Forelimb muscle (tissue), 1 donor: ENCODE data around the gene SCN5A. TPM values are rescaled to one million over a fixed set of nuclear protein-coding genes. Genes with fewer than 3 reads are reported as not detected.

Experiments
- DNase-seq: peaks from one replicate; pipeline ENCODE4 v3.0.0-alpha.2; 2013; ENCODE audit warnings: low read depth
- polyA plus RNA-seq: library from polyadenylated mRNA; unstranded; fragments of 120-200 nt; gene quantifications from one replicate; pipeline ENCODE4 v1.2.1, GENCODE V29; 2013; ENCODE audit not compliant: insufficient read length

SCN5A gene
- polyA plus RNA-seq = 5.9 TPM

DNA sequence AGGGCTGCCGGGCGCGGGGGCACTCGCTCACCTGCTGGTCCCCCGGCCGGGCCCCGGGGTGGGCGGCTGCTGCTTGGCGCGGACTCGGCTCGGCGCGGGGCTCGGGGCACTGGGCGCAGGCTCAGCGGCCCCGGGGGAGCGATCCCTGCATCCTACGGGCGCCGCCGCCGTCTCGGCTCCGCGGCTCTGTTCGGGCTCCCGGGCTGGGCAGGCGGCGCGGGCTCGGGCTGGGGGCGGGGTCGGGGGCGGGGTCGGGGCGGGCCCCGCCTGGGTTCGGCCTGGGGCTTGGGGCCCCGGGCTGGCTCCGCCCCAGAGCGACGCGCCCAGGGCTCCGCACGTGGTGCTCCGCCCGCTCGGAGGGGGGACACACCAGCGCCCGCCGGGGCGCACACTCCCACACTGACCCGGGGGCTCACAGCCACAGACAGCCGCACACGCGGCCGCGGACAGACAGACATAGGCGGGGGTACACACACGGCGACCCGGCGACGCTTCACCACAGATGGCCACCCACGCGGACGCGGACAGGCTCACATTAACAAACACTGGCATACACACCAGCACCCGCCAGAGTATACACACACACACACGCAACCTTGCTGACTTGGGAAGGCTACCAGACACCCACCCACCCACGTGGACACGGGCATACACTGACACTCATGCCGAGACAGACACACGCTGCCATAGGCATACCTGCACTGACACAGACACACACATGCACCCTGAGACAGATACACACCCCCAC, at the start of gene SCN5A:
SCN5A (minus strand) TSS at position 188 of the 748 bp plus-strand sequence. CDS start 16,380 bp downstream, outside the sequence.
- peak; percentile 13 for DNase-seq

- DNase-seq = no peak
These were observed 49.3 kb upstream of the SCN5A start for GRCh38 chr3:38698760-38699159.

DNA sequence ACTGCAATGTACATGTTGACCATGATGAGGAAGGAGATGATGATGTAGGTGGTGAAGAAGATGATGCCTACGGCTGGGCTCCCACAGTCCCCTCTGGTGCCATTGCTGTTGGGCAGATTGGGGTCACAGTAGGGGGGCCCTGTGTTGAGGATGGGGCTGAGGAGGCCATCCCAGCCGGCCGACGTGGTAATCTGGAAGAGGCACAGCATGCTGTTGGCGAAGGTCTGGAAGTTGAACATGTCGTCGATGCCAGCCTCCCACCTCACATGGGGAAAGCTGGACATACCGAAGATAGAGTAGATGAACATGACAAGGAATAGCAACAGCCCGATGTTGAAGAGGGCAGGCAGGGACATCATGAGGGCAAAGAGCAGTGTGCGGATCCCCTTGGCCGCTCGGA, 48.6 kb upstream of the SCN5A start:
- DNase-seq = no peak

GRCh38 chr3:38696034-38696433, 46.5 kb upstream of the SCN5A start:
- no peak for DNase-seq

DNA sequence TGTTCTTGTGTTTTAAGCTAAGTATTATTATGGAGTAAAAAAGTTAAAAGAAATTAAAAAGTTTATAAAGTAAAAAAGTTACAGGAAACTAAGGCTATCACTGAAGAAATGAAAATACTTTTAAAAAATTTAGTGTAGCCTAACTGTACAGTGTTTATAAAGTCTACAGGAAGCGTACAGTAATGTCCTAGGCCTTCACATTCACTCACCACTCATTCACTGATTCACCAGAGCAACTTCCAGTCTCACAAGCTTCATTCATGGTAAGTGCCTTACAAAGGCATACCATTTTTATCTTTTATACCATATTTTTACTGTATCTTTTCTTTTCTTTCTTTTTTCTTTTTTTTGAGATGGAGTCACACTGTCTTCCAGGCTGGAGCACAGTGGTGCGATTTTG, 40.7 kb upstream of the SCN5A start:
- no peak for DNase-seq

DNA sequence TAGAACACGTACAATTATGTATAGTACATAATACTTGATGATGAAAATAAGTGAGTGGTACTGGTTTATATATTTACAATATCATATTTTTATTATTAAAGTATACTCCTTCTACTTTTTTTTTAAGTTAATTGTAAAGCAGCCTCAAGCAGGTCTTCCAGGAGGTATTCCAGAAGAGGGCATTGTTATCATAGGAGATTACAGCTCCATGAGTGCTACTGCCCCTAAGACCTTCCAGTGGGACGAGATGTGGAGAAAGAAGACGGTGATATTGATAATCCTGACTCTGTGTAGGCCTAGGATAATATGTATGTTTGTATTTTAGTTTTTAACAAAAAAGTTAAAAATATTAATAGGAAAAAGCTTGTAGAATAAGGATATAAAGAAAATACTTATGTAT, 40.3 kb upstream of the SCN5A start:
- no peak for DNase-seq

- DNase-seq = no peak
These were observed 39.9 kb upstream of the SCN5A start for GRCh38 chr3:38689346-38689745.

DNA sequence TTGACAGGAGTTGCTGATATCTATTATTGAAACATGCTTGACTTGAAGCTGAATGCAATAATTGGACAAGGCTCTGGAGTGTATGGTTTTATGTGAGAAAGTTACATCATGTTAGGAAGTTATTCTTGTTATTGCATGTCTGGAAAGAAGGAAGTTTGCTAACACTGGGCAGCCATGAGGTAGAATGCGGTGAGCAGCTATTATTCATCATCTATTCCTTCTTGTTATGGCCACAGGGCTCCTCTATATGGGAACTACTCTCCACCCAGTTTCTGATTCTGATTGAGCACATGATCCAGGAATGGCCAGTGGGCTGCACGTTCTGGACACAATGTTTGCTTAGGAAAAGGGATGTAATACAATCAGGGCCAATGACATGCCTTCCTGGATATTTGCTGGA, 37.8 kb upstream of the SCN5A start:
- no peak for DNase-seq

DNA sequence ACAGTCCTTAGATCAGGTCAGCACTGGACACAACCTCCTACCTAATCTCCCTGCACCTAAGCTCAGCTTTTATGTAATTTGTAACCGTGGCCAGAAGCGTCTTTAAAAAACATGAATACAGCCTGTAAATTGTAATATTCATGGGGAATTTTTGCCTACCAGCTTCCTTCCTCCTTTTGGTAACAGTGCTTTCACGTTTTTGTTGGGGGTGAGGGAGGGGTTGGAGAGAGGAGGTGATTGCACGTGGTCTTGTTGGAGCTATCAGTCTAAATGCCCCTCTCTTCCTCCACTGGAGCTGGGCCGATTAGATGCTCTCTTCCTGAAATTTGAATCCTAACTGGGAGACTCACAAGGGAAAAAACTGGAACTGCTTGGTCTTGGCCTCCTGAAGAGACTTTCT, 35.1 kb upstream of the SCN5A start:
- no peak for DNase-seq

DNA sequence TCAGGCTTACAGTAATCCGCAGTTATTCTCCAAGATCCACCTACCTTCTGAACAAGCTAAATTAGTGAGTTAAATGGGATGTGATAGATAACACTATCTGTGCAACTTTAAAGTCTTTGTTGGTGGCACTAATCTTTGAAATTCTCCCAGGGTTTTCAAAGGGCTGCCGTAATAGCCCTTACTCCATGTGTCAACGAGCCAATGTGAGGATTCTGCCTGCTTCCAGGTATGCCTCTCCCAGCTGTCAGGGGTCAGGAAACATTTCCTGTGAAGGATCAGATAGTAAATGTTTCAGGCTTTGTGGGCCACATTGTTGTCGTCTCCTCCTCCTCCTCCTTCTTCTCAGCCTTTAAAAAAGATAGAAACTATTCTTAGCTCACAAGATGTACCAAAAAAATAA, 20.2 kb upstream of the SCN5A start:
- no peak for DNase-seq

GRCh38 chr3:38662544-38662943, 13.1 kb upstream of the SCN5A start:
- DNase-seq = no peak

- DNase-seq = no peak
These were observed 9.4 kb upstream of the SCN5A start for GRCh38 chr3:38658841-38659240.

DNA sequence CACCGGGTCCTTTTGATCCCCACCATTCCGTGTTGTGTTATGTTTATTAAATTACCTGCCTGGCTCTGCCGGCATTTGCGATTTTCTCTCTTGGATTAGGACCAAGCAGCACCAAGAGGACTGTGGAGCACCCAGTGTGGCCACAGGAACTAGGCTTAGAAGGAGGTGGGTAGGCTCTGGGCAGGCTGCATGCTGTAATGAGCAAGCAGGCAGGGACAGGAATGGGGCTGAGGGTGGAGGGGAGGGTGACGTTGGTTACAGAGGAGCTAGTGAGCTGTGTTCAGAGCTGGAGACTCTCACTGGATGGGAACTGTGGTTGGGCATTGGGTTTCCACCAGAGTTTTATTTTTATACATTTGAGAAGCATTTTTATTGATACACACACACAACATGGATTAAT, 7.9 kb upstream of the SCN5A start:
- no peak for DNase-seq

DNA sequence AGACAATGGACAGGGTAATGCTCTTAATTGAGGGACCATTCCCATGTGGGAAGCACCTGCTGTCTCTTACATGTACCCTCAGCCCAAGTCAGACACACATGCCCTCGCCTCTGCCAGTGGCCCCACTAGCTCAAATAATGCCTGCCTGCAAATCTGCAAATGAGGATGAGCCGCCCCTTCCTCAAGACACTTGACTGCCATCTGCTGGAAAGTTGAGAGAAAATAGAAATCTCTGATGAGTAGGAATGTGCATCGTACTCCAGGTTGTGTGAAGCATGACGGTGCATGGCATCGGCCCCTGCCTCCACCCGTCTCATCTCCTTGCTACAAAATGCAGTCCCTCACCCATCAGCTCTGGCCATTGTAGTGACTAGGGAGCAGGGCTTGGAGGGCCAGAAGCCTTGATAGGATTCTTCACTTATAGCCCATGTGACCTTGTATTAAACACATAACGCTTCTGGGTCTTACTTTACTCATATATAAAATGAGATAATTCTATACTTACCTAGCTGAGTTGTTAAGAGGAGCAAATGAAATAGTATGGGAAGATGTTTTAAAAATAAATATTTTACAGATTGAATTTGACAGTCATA, 6.3 kb upstream of the SCN5A start:
- peak; percentile 14 for DNase-seq

DNA sequence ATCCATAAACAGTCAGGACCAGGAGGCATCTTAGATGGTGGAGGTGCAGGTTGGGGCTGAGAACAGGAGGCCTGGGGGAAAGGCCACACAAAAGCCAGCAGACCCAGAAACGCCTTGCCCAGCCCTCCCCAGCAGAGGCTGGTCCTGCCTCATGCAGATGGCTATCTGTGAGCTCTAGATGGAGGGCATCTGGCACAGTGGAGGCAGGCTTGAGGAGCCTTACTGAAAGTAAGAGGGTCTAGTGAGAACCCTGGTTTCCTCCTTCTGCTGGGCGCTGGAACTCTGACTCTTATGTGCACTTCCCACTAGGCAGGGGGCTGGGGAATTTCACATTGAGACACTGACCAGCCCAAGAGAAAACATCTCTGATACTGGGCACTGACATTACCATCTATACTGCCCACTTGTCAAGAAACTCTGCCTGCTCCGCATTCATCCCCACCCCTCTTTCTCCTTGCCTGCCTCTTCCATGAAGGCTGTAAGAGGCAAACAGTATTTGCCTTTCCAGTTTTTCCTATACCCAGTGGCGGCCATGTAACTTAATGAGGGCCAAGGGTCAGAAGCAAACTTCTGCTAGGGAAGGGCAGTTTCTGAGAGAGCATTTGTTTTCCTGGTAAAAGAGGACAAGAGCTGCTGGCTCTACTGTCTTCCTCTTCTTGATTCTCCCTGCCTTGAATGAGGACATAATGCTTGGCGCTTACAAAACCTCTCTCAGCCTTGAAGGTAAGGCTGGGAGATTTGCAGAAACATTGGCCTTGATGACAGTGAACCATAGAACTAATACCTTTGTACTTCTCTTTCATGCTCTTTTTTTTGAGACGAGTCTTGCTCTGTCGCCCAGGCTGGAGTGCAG, 4.4 kb upstream of the SCN5A start:
- DNase-seq = no peak

DNA sequence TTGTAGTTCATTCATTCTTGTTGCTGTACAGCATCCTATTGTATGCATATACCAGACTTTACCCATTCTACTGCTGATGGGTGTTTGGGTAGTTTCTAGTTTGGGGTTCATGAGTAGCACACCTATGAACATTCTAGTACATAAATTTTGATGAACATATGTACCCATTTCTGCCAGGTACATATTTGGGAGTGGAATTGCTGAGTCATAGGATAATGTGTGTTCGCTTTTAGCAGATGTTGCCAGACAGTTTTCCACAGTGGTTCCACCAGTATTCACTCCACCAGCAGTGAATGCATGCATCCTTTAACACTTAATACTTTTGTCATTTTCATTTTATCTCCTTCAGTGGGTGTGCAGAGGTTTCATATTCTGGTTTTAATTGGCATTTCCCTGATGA, 3.4 kb upstream of the SCN5A start:
- no peak for DNase-seq

- peak; percentile 9 for DNase-seq
These were observed 1.8 kb upstream of the SCN5A start for GRCh38 chr3:38651153-38651789.

GRCh38 chr3:38650248-38650951, 913 bp upstream of the SCN5A start:
- no peak for DNase-seq

DNA sequence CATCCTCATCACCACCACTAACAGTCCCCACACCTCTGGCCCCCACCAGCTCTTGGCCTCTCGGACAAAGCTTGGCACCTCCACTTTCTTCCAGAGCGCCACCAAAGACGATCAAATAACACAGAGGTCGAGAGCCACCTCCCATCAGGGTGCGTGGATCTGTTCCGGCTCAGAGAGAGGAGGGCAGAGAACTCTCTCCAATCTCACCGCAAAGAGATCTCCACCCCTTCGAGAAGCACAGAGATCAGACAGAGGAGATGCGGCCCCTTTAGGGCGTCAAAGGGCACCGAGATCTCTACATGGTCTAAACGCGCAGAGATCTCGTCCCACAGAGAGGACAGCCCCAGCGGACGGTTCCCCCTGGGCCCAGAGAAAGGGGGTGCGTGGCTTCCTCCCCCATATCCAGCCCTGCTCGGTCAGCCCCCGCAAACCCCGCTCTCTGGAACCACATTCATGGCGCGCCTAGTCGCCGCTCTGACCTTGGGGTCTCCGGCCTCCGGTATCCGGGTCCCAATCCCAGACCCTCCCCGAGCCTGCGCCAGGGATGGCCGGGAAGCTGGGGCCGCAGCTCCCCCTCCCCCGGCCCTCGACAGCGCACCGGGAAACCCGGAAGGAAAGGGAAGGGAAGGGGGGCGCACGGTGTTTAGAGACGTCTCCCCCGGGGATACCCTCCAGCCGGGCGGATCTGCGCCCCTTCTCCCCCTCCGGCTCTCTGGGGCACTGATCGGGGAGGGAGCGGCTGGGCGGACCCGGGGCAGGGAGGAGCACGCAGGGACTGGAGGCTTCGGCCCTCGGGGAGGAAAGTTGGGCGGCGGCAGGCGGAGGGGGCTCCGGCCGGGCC, 608 bp downstream of the SCN5A start:
- DNase-seq = no peak

DNA sequence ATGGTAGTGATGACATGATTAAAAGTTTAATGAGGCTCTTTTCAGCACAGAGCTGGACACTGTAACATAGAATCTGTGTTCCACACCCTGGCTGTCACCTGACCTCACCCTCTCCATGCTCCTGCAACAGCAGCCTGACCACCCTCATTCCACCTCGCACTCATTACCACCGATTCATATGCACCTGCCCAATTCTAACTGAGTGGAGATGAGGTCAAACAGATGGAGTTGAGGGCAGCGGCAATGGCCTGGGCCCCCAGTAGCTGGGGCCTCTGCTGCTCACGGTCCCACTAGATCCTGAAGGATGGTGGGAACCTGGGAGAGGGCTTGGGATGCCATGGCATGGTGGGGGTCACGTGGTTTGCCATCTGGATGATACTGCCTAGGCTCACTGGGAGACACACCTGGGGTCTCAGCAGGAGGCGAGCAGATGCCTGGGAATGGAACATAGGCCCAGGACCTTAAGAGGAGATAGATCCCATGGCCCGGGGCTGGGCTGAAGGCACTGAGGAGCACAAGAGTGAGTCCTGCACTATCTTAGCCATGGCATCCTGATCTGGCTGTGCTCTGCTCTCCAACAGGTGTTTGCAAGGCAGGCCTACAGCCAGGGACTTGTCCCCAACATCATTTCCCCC, 1.3 kb downstream of the SCN5A start:
- DNase-seq = no peak
